Measurements from ENCODE around the gene PDE4A.

Gene PDE4A

GRCh38 chr19:10393137-10393536 lies 27.2 kb upstream of the PDE4A start:
- no peak for ATAC-seq
- TF ChIP-seq RARB (CRISPR knock-in tag; IDR thresholded peaks at IDR 0.05) (no peak), ZC3H10 (CRISPR knock-in tag; IDR thresholded peaks at IDR 0.05) (no peak), CSDC2 (CRISPR knock-in tag; IDR thresholded peaks at IDR 0.05) (no peak), ISL1 (CRISPR knock-in tag; IDR thresholded peaks at IDR 0.05) (no peak), CREB5 (CRISPR knock-in tag; IDR thresholded peaks at IDR 0.05; ENCODE audit: low read depth) (no peak), ZNF8 (CRISPR knock-in tag; IDR thresholded peaks at IDR 0.05) (no peak), TOX (CRISPR knock-in tag; IDR thresholded peaks at IDR 0.05; ENCODE audit: borderline replicate concordance) (no peak), ZFP3 (CRISPR knock-in tag; IDR thresholded peaks at IDR 0.05) (no peak), SNAI2 (CRISPR knock-in tag; IDR thresholded peaks at IDR 0.05) (no peak), ZNF565 (CRISPR knock-in tag; conservative IDR thresholded peaks at IDR 0.05; ENCODE audit: low read depth) (no peak), GLIS3 (CRISPR knock-in tag; IDR thresholded peaks at IDR 0.05) (no peak), OSR1 (CRISPR knock-in tag; IDR thresholded peaks at IDR 0.05) (no peak), POU6F1 (CRISPR knock-in tag; IDR thresholded peaks at IDR 0.05; ENCODE audit: borderline replicate concordance, low read depth) (no peak), ARNTL (CRISPR knock-in tag; IDR thresholded peaks at IDR 0.05; ENCODE audit: borderline replicate concordance, low read depth) (no peak), PATZ1 (CRISPR knock-in tag; IDR thresholded peaks at IDR 0.05; ENCODE audit: borderline replicate concordance) (no peak), ESRRG (CRISPR knock-in tag; IDR thresholded peaks at IDR 0.05) (no peak), PPARA (CRISPR knock-in tag; IDR thresholded peaks at IDR 0.05; ENCODE audit: borderline replicate concordance) (no peak), TCF4 (CRISPR knock-in tag; IDR thresholded peaks at IDR 0.05; ENCODE audit: borderline replicate concordance) (no peak)
- TF ChIP-seq, protein P1, sequence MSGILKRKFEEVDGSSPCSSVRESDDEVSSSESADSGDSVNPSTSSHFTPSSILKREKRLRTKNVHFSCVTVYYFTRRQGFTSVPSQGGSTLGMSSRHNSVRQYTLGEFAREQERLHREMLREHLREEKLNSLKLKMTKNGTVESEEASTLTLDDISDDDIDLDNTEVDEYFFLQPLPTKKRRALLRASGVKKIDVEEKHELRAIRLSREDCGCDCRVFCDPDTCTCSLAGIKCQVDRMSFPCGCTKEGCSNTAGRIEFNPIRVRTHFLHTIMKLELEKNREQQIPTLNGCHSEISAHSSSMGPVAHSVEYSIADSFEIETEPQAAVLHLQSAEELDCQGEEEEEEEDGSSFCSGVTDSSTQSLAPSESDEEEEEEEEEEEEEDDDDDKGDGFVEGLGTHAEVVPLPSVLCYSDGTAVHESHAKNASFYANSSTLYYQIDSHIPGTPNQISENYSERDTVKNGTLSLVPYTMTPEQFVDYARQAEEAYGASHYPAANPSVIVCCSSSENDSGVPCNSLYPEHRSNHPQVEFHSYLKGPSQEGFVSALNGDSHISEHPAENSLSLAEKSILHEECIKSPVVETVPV (CRISPR knock-in tag; IDR thresholded peaks at IDR 0.05) = no peak

GRCh38 chr19:10395003-10395402 lies 25.3 kb upstream of the PDE4A start:
- TF ChIP-seq ZFP3 (CRISPR knock-in tag; IDR thresholded peaks at IDR 0.05) = no peak
- no peak for ATAC-seq

DNA sequence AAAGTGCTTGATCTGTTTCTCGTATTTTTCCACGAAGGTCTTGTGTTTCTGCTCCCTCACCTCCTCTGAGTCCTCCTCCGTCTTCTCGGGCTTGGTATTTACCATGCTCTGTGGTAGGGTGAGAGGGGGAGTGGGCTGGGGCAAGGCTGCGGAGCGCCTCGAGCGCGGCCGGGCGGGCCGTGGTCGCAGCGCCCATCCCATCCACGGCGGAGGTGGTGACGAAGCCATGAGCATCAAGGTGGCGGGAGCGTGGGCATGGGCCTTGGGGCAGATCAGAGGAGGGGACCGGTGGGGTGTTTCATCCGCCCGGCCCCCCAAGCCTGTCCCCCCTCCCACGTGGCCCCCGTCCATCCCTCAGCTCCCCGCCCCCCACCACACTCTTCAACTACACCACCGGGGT lies 24.9 kb upstream of the PDE4A start:
- no peak for ATAC-seq

GRCh38 chr19:10395917-10396316 lies 24.4 kb upstream of the PDE4A start:
- no peak for ATAC-seq
- no peak for TF ChIP-seq ZNF70 (CRISPR knock-in tag; IDR thresholded peaks at IDR 0.05)
- no peak for TF ChIP-seq POU6F1 (CRISPR knock-in tag; IDR thresholded peaks at IDR 0.05; ENCODE audit: borderline replicate concordance, low read depth)
- TF ChIP-seq SNAI2 (CRISPR knock-in tag; IDR thresholded peaks at IDR 0.05) = no peak
- no peak for TF ChIP-seq RARB (CRISPR knock-in tag; IDR thresholded peaks at IDR 0.05)
- no peak for TF ChIP-seq ZFP30 (CRISPR knock-in tag; IDR thresholded peaks at IDR 0.05)
- TF ChIP-seq PATZ1 (CRISPR knock-in tag; IDR thresholded peaks at IDR 0.05; ENCODE audit: borderline replicate concordance) = no peak
- no peak for TF ChIP-seq CREB5 (CRISPR knock-in tag; IDR thresholded peaks at IDR 0.05; ENCODE audit: low read depth)
- no peak for TF ChIP-seq TOX (CRISPR knock-in tag; IDR thresholded peaks at IDR 0.05; ENCODE audit: borderline replicate concordance)
- TF ChIP-seq, protein P2, sequence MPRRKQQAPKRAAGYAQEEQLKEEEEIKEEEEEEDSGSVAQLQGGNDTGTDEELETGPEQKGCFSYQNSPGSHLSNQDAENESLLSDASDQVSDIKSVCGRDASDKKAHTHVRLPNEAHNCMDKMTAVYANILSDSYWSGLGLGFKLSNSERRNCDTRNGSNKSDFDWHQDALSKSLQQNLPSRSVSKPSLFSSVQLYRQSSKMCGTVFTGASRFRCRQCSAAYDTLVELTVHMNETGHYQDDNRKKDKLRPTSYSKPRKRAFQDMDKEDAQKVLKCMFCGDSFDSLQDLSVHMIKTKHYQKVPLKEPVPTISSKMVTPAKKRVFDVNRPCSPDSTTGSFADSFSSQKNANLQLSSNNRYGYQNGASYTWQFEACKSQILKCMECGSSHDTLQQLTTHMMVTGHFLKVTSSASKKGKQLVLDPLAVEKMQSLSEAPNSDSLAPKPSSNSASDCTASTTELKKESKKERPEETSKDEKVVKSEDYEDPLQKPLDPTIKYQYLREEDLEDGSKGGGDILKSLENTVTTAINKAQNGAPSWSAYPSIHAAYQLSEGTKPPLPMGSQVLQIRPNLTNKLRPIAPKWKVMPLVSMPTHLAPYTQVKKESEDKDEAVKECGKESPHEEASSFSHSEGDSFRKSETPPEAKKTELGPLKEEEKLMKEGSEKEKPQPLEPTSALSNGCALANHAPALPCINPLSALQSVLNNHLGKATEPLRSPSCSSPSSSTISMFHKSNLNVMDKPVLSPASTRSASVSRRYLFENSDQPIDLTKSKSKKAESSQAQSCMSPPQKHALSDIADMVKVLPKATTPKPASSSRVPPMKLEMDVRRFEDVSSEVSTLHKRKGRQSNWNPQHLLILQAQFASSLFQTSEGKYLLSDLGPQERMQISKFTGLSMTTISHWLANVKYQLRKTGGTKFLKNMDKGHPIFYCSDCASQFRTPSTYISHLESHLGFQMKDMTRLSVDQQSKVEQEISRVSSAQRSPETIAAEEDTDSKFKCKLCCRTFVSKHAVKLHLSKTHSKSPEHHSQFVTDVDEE (CRISPR knock-in tag; IDR thresholded peaks at IDR 0.05) = no peak
- TF ChIP-seq BACH2 (CRISPR knock-in tag; IDR thresholded peaks at IDR 0.05; ENCODE audit: borderline replicate concordance) = no peak
- no peak for TF ChIP-seq ISL1 (CRISPR knock-in tag; IDR thresholded peaks at IDR 0.05)

More for the DNA sequence above, 24.9 kb upstream of the PDE4A start:
- no peak for TF ChIP-seq ZFP30 (CRISPR knock-in tag; IDR thresholded peaks at IDR 0.05)
- no peak for TF ChIP-seq ISL1 (CRISPR knock-in tag; IDR thresholded peaks at IDR 0.05)
